DMS79 (cell line): ENCODE results near the gene TCL1B.

Source experiments
- DNase-seq: peaks from one replicate; lab custom pipeline; 2025; lab: John Stamatoyannopoulos, UW

The TCL1B gene

GRCh38 chr14:95667249-95667693 is 19.0 kb upstream of the TCL1B start:
- DNase-seq: peak; percentile 36

DNA sequence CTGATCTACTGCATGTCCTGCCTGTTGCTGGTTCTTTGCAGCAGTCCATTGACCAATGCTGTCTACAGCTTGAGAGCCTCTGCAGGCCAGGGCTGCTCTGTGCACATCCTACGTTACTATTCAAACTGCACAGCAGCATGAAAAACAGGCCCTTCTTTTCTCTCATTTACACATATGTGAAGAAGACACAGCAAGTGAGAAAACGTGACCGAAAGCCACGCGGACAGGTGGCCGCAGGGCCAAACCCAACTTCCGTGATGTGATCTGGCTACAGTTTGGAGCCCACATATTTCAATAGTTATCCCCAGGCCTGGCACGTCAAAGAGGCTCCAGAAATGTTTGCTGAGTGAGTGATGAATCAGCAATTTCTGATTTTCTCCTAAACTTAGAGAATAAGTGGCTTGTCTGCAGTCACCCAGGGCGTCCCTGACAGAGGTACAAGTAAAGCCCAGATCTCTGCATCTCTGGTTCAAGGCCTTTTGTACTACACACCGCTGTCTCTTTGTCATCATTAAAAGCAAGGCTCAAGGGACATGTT is 17.9 kb upstream of the TCL1B start:
- DNase-seq: no peak

GRCh38 chr14:95674613-95675012 is 11.6 kb upstream of the TCL1B start:
- no peak for DNase-seq

- no peak for DNase-seq
Measured at GRCh38 chr14:95675486-95675885, 10.7 kb upstream of the TCL1B start.

DNA sequence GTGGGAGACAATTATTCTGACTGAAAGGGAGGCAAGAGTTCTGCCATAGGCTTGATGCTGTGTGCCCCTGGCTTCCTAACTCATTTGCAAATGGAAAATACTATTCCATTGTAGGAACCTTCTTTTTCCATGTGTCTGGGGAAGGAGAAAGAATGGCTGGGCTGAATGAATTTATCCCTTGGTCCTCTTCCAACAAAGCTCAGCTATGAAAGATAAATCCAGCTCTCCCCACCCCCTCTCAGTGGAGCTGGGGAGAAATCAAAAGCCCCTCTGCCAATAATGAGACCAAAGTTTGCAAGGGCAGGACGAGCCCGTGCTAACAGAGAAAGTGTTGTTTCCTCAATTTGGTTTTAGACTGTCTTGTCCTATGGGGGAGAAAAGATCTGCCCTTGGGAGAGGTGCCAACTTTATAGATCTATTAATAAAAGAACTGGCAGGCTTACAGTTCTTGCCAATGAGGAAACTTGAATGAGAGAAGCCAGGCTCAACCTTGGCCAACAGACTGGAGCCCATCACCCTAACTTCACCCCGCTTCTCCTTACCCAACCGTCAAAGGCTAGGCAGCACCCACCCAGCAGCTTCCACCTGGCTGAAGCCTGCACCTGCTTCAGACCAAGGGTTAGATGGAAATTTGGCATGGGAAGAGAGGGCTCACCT is 8.9 kb upstream of the TCL1B start:
- DNase-seq: no peak

DNA sequence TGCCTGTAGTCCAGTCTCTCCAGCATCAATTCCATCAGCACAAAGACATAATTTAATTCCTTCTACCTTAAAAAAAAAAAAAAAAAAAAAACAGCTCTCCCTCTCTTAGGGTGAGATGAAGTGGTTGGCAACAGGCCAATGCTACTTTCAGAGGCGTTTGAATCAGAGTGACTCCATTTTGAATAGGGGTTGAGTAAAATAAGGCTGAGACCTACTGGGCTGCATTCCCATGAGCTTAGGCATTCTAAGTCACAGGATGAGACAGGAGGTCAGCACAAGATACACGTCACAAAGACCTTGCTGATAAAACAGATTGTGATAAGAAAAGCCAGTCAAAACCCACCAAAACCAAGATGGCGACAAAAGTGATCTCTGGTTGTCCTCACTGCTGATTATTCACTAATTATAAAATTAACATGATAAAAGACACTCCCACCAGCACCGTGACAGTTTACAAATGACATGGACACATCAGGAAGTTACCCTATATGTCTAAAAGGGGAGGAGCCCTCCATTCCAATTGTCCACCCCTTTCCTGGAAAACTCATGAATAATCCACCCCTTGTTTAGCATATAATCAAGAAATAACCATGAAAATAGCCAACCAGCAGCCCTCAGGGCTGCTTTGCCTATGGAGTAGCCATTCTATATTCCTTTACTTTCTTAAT is 6.9 kb upstream of the TCL1B start:
- DNase-seq: peak; percentile 40

DNA sequence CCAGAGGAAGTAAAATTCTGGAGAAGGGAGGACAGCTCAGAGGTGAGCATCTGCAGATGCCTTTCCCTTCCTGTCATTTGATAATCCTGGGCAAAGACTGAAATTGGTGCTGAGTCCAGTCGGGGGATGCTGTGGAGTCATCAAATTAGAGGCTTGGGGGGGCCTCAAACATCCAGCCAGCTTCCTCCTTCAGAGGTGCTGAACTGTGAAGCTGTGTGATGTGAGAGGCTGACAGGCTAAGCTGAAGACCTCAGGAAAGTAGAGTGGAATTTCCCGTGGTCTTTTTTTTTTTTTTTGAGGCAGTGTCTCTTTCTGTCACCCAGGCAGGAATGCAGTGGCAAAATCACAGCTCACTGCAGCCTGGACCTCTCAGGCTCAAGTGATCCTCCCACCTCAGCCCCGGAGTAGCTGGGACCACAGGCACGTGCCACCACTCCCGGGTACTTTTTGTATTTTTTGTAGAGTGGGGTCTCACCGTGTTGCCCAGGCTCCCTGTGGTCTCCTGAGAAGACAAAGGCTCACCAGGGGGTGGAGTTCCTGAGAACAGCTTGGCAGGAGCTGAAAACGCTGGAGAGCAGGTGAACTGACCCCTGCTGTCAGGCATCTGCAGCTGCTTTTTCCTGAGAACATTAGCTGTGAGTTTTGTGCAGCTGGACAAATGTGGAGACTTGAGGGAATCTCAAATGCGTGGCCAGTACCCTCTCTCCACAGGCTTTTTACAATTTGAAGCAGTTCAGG is 6.1 kb upstream of the TCL1B start:
- peak; percentile 28 for DNase-seq

DNA sequence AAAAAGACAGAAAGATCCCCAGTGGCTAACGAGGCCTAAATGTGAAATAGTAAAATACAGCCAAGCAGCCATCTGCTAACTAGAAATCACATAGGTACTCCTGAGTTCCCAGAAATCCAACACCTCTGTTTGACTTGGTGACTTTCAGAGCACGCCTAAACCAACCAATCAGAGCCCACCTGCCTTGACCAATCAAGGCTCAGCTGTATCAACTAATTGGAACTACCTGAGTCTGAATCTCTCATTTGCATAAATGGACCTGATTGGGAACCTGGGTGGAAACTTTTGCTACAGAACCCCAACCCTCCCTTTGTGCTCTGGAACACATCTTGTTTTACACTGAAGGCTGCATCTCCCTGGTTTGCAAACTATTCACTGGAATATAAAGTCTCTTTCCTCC is 5.1 kb upstream of the TCL1B start:
- DNase-seq: no peak

DNA sequence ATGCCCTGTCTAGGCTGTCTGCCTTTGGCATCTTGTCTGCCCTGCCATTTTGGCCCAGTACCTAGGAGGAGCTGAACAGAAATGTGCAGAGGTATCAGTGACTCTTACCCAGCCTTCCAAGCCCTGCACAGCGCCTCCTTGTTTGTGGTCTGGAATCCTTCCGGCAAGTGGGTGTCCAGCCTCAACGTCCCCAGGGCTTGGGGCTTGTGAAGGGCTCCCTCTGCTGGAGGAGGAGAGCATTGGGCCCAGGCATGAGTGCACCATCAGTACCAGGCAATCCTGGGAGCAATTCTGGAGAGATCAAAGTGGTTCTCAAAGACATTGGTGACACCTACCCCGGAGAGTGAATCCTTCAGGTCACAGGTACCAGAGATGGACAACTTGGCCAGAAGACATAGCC is 2.4 kb upstream of the TCL1B start:
- no peak for DNase-seq

DNA sequence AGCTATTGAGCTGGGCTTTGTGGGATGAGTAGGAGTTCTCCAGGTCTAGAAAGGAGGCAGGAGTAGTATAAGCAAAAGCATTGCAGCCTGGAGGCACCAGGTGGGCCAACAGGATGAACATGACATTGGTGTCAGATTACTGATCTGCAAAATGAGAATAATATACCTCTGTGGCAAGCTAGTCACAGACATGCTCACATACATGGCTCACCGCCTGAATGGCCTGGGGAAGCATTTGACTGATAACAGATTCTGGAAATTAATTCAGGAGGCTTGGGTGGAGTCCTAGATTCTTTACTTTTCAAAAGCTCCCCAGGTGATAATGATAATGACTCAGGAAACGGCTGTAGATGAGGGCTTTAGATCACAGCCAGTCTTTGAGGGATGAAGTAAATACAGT is 709 bp downstream of the TCL1B start:
- no peak for DNase-seq

DNA sequence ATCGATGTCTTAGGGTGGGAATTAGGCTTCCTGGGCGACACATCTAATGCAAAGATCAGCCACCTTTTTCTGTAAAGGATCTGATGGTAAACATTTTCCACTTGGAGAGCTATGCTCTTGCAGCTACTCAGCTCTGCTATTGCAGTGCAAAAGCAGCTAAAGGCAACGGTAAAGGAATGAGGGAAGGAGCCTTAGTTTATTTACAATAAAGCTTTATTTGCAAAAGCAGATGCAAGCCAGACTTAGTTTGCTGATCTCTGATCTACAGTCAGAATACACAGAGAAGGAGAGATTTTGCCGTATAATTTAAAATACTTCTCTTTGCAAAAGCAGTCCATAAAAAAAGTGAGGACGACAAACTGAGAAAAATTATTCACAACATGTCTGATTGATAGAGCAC is 3.2 kb downstream of the TCL1B start:
- no peak for DNase-seq

DNA sequence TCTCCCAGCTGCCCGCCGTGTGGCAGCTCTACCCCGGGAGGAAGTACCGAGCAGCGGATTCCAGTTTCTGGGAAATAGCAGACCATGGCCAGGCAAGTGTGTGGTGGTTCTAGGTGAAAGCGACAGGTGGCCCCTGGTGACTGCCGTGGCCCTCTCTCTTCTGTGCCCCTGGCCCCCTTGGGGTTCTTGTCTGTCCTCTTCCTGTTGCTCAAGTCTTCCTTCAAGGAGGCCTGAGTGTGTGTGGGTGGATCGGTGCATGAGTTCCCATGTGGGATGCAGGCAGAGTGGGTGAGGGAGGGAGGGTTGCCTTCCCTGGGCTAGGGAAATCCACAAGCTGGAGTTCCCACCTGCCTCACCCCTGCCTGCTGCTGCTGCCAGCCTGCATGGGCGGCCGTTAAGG is 4.6 kb downstream of the TCL1B start:
- DNase-seq: no peak

GRCh38 chr14:95691591-95691990 is 5.4 kb downstream of the TCL1B start:
- DNase-seq: no peak

DNA sequence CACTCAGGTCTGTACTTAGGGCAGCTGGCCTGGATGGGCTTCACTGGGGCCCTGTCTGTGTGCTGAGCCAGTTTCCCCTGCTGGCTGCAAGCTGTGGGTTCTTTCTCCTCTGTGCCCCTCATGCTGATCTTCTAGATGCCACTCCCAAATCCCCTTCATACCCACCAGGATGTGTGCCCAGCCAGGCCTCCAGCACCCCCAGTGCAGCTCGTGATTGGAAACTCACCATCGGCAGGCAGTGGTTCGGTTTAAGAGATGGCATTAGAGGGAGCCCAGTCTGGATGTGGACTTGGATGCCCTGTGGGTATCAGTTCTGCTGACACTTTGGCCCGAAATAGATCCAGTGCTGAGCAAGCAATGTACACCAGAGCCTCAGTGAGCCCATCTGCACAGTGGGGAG is 5.9 kb downstream of the TCL1B start:
- no peak for DNase-seq

- no peak for DNase-seq
Measured at GRCh38 chr14:95695051-95695450, 8.8 kb downstream of the TCL1B start.

GRCh38 chr14:95695913-95696312 is 9.7 kb downstream of the TCL1B start:
- DNase-seq: no peak

DNA sequence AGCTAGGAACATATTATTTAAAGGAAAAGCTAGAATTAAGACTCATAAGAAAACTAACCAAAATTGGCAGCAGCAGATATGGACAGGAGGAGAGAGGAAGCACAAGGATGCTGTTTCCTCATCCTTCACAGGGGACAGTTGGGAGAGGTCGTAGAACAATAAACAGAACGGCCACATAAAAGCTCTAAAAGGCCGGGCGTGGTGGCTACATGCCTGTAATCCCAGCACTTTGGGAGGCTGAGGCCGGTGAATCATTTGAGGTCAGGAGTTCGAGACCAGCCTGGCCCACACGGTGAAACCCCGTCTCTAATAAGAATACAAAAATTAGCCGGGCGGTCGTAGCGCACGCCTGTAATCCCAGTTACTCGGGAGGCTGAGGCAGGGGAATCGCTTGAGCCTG is 10.5 kb downstream of the TCL1B start:
- DNase-seq: no peak

- no peak for DNase-seq
Measured at GRCh38 chr14:95697764-95698163, 11.5 kb downstream of the TCL1B start.

DNA sequence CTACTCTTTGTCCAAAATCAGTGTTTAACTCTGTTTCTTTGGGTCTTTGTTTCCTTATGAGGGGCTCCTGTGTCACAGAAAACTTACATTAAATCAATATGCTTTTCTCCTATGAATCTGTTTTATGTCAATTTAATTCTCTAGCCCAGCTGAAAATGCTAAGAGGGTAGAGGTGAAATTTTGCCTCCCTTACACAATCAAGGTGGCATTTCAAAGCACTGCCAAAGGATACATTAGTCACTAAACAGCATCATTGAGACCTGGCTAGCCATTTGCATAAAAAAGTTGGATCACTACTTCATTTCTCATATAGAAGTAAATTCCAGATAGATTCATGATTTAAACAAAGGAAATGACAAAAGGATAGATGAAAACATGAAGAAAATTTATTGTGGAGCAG is 12.1 kb downstream of the TCL1B start:
- no peak for DNase-seq

DNA sequence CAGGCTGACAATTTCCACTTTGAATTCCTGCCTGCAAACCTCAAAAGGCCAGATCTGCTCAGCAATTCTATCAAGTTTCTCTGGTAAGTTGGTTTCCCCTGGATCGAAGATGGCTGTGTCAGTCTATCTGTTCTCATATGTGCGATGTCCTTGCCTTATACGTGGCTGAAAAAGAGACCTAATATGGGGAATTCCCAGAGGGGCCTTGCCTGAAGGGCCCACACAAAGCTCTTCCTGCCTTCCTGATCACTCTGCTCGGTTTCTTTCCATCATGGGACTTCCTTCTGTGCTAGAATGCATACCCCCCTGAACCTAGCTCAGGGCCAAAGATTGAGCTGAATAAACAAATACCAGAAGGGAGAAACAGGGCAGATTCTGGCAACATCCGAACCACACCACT is 13.2 kb downstream of the TCL1B start:
- DNase-seq: no peak

GRCh38 chr14:95700221-95700976 is 14.2 kb downstream of the TCL1B start:
- DNase-seq: no peak

GRCh38 chr14:95701846-95702221 is 15.6 kb downstream of the TCL1B start:
- DNase-seq: no peak
